DMS153 (cell line): ENCODE results near the gene TMPRSS2.

ENCODE experiments used
- DNase-seq: peaks from one replicate; lab custom pipeline; 2025; lab: John Stamatoyannopoulos, UW

TMPRSS2 gene

DNA sequence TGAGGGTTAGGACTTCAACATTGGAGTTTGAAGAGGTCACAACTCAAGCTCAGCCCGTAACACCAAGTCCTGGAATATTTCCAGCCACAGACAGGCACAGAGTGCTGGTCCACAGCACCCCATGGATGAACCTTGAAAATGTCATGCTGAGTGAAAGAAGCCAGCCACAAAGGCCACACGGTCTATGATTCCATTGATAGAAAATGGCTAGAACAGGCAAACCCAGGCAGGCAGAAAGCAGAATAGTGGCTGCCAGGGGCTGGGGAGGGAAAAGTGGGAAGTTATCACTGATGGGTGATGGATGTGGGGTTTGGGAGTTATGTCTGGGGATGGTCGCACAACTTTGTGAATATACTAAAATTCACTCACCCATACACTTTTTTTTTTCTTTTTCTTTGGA, 60.6 kb downstream of the TMPRSS2 start:
- no peak for DNase-seq

DNA sequence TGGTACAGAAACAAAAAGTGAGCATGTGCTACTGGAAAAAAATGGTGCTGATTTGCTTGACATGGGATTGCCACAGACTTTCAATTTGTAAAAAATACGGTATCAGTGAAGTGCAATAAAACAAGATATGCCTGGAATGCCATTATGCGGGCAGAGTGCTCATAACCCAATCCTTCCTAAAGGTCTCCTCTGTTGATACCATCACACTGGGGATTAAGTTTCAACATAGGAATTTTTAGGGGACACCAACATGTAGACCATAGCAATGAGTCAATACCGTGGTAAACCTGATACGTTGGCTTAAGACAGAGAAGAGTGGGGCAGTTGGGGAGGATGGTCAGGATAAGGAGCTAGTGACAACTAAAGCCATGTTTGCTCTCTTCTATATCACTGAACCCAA, 61.4 kb downstream of the TMPRSS2 start:
- no peak for DNase-seq

GRCh38 chr21:41445465-41445862, 62.5 kb downstream of the TMPRSS2 start:
- no peak for DNase-seq

DNA sequence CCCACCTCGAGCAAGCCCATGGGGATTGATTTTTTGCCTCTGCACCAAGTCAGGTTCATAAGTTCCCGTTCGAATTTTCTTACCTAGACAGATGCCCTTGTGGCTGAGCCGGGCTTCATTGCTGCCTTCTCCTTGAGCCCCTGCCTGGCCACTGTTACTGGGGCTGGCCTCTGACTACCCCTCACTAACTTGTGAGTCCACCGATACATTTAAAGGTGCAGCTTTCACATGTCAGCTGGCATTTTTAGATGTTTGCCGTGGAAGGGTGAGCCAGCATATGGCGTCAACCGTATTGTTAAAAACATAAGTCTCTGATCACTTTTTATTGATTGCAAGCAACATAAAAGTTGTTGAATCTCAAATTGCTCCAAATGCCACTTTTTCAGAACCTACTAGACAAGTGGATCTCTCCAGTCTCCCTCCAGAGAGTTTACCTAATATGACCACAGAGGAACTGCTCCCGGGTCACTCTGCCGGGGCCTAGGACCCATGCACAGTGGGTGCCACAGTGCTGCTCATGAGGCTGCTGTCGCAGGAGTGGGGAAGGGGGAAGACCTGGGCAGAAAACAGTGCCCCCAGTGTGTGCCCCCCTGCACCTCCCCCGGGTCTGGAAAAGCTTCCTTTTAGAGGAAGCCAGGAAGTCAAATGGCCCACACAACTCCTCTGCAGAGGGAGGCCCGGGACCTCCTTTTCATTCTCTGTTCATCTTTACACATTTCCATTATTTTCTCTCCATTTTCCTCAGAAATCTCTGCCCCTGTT, 63.1 kb downstream of the TMPRSS2 start:
- no peak for DNase-seq

DNA sequence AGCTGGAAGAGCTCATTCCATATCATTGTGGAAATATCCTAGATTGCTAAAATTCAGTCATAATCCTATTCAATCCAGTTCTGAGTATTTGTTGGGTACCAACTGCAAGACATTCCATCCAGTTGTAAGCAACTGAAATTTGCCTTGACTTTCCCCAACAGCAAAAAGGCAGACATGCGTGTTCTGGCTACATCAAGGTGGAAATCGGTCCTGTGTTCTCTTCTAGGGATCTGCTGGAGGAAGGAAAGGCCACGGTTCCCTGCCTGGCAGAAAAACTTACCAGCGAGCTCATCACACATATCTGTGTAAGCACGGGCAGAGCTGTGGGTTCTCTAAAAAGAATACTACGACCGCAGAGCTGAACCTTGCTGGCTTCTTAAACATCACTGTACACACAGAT, 64.4 kb downstream of the TMPRSS2 start:
- DNase-seq = no peak

DNA sequence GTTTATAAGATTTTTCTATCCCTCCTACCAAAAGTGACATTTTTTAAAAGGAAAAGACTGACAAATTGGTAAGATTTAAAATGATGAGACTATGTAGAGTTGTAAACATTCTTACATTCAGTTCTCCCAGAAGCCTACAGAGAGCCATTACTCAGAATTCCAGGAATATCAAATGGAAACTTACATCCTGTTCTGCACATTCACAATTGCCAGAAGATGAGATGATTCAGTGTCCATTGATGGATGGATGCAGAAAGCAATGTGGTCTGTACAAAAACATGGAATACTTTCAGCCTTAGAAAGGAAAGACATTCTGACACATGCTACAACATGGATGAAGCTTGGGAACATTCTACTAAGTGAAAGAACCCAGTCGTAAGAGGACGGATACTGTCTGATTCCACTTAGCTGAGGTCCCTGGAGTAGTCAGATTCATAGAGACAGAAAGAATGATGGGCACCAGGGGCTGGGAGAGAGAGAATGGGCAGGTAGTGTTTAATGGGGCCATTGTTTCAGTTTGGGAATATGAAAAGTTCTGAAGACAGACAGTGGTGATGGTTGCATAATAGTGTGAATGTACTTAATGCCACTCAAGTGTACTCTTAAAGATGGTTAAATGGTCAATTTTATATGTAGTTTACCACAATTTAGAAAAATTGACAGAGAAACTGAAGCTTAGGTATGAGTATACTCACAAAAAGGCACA, 65.3 kb downstream of the TMPRSS2 start:
- no peak for DNase-seq

DNA sequence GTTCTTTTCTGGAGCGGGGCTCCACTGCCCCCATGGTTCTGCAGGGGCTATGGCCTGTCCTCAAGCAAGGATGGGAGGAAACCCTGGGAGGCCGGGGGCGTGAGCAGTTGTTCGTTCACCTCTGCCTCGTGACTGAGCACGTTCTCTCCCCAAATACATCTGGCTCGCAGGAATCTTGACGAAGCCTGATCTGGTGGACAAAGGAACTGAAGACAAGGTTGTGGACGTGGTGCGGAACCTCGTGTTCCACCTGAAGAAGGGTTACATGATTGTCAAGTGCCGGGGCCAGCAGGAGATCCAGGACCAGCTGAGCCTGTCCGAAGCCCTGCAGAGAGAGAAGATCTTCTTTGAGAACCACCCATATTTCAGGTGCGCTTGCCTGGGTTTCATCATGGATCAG, 66.4 kb downstream of the TMPRSS2 start:
- DNase-seq = no peak

- DNase-seq = no peak
Measured at GRCh38 chr21:41439248-41439647, 68.7 kb downstream of the TMPRSS2 start.

- no peak for DNase-seq
Measured at GRCh38 chr21:41438425-41439113, 69.4 kb downstream of the TMPRSS2 start.

DNA sequence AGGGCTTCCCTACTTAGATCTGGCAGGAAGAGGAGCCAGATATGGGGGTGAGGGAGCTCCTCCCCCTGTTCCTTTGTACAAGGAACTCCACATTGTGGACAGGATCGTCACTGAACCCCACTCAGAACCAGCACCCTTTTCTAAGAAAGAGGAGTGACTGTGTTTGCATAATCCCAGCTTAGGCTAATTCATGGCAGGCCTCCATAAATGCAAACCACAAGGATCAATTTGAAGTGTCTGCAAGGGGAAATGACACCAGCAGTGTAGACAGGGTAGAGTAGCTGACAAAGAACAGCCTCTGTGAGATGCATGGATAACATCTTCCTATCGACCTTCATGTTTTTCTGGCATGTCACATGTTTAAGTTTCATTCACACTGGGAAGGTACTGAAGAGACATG, 70.2 kb downstream of the TMPRSS2 start:
- no peak for DNase-seq

DNA sequence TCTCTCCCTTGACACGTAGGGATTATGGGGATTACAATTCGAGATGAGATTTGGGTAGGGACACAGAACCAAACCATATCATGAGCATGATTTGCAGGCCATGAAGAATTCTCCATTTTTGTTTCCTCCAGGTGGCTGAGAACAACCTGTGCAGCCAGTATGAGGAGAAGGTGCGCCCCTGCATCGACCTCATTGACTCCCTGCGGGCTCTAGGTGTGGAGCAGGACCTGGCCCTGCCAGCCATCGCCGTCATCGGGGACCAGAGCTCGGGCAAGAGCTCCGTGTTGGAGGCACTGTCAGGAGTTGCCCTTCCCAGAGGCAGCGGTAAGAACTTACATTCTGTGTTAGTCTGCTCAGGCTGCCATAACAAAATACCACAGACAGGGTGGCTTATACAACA, 72.3 kb downstream of the TMPRSS2 start:
- DNase-seq = no peak

- no peak for DNase-seq
Measured at GRCh38 chr21:41433566-41433965, 74.4 kb downstream of the TMPRSS2 start.

- no peak for DNase-seq
Measured at GRCh38 chr21:41432562-41433460, 75.1 kb downstream of the TMPRSS2 start.

DNA sequence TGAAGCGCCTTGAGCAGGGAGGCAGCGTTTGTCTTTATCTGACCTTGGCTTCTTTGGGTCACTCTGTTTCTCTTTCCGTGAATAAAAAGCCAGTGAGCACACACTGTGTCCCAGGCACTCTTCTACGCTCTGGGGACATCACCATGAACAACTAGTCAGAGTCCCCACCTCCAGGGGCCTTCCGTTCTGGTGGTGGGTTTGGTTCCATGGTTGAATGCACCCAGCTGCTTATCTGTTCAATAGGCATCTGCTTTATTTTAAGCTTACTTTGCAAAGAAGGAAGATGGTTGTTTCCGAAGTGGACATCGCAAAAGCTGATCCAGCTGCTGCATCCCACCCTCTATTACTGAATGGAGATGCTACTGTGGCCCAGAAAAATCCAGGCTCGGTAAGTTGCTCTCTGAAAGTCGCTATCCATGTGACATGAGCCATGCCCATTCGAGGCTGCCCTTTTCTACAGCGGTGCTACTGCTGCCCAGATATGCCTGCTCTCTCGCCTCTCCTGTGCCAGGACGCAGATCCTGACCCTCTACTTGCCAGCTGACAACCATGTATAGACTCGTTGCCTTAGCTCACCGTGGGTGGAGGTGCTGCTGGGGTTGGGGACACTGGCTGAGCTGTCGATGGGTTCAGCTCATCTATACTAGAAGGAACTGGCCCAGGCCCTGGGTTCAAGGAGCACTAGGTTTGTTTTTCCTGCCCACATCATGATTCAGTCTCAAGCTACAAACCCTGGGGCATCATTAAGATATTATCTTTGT, 76.0 kb downstream of the TMPRSS2 start:
- no peak for DNase-seq

DNA sequence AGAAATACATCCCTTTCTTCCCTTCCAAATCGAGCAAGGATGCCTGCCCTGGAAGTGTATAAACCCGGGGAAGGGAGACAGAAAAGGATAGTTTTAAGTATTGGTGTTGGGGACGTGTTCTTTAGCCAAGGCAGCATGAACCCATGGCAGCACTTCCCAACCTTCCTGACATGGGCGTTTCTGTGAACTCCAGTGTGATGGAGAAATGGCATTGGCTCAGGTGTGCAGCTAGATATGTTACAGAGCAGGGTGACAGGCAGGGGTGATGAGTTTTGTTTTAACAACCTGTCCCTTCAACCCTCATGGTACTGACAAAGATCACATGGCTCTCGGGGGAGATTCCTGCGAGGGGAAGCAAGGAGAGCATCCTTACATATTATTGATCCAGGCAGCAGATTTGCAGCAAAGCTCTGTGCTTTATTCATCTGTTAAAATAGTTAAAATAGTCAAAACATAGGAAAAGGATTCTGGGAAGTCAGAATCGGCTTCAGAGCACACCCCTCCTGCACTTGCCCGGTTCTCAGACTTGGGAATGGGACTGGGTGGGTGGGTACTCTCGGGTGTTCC, 78.0 kb downstream of the TMPRSS2 start:
- no peak for DNase-seq

DNA sequence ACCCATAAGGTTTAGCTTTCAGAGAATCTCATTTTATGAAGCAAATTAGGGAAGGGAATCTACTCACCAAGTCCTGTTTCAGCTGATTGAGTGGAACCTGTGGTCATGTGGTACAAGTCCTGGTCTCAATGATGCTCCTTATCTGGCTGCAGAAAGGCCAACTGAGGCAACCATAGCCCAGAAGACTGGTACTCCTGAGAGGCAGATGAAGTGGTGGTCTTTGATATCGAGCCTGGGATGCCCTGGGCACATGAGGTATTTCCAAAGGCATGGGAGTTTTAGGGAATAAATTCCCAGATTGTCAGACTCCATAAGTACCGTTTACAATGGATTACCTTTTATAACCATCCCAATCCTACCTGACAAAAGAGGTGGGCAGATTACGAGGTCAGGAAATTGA, 78.7 kb downstream of the TMPRSS2 start:
- DNase-seq = no peak

- no peak for DNase-seq
Measured at GRCh38 chr21:41428847-41429246, 79.1 kb downstream of the TMPRSS2 start.

DNA sequence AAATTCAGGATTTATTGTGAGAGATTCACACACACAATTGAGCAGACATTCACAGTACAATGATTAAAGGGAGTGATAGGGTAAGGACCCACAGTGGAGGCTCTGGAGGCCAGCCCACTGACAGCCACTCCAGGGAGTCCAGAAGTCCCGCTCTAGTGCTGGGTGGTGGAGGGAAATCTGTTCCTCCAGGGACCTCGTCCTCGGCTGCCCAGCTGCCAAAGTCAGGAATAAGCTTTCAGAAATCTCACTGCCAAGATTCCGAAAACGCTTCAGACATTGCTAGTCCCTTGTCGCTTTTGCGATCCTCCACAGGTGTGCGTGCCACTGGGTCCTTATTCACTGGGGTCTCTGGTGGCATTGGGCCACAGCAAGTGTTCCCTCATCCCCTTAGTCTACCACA, 79.6 kb downstream of the TMPRSS2 start:
- no peak for DNase-seq

GRCh38 chr21:41427556-41427955, 80.4 kb downstream of the TMPRSS2 start:
- DNase-seq = no peak

DNA sequence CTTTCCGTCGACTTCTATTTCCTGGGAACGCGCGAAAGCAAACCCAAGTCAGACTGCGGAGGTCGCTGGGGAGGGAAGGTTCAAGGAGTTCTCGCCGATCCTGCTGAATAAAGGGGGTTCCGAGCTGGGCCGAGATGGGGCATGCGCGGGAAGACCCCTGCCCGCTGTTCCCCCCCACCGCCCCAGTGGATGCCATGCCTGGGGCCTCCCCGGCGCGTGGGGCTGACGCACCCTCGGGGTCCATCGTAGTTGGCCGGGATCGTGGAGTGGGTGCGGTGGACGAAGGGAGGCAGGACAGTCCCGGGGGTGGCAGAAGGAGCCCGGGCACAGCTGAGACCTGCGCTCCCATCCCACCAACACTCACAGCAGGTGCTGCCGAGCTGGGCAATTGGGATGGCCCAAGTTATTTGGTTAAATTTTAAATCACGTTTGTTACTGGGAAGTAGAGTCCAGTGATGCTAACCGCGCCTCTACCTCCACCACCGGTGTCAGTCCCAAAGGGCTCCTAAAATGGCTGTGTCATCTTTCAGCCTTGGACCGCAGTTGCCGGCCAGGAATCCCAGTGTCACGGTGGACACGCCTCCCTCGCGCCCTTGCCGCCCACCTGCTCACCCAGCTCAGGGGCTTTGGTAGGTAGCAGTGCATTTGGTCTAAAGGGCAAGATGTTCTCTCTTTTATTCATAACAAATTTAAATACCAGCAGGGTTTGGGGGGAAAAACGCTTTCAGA, 81.1 kb downstream of the TMPRSS2 start:
- DNase-seq = no peak
